C4-2B (cell line): Measurements from ENCODE around the gene B3GALT6.

Experiments
- H3K27ac ChIP-seq: fragments of 450-650 bp; 2 replicates; pipeline ENCODE4 v1.5.1; 2017
- CTCF ChIP-seq: fragments of 450-650 bp; conservative IDR thresholded peaks from 2 replicates; pipeline ENCODE4 v1.5.1; 2017; ENCODE audit warnings: mild to moderate bottlenecking
- ZFX ChIP-seq: fragments of 450-650 bp; IDR thresholded peaks from 2 replicates; pipeline ENCODE4 v1.6.1; 2017

The B3GALT6 gene

GRCh38 chr1:1198423-1199140 lies 33.5 kb upstream of the B3GALT6 start:
- TF ChIP-seq CTCF (no peak), ZFX (no peak)

DNA sequence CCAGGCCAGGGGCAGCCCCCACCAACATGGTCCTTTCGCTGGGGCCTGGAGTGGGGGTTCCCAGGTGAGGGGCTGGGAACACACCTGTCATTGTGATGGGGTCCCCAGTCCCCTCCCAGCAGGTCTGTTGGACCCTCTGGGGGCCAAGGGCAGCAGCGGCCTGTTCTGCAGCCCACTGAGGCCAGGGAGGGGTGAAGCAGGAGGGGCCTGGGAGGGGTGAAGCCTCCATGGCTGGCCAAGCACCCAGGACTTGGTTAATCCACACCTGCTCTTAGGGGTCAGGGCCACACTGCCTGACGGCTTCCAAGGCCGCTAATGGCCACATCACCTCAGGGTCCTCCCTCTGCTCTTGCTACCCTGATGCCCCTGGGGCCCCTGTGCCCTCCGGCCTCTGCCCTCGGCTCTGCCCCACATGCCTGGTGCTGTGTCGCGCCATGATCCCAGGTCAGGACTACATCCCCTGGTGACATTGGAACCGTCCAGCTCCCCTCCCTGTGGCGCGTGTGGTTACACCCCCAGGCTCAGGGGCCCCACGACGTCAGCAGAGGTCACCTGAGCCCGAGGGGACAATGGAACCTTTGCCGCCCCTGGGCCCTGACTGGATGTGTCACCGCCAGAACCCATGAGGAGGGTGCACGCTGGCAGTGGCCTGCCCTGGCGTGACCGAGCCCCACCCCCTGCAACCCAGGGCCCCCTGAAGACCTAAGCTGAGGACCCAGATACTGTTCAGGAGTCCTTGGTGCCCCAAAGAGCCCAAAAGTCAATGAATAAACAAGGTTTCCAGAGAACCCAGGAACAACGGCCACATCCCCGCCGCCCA lies 32.7 kb upstream of the B3GALT6 start:
- no peak overlapping the region for H3K27ac ChIP-seq
- no peak for TF ChIP-seq CTCF
- TF ChIP-seq ZFX: no peak

More at GRCh38 chr1:1198423-1199140, 33.5 kb upstream of the B3GALT6 start:
- H3K27ac ChIP-seq: no peak overlapping the region

- TF ChIP-seq ZFX (no peak), CTCF (no peak)
- H3K27ac ChIP-seq: no peak overlapping the region
Measured at GRCh38 chr1:1199961-1200875, 31.8 kb upstream of the B3GALT6 start.

- H3K27ac ChIP-seq: no peak overlapping the region
Measured at GRCh38 chr1:1200876-1201810, 30.9 kb upstream of the B3GALT6 start.

GRCh38 chr1:1202831-1203560 lies 29.0 kb upstream of the B3GALT6 start:
- TF ChIP-seq CTCF: no peak
- TF ChIP-seq ZFX: no peak
- H3K27ac ChIP-seq: no peak overlapping the region

More at GRCh38 chr1:1200876-1201810, 30.9 kb upstream of the B3GALT6 start:
- TF ChIP-seq CTCF: no peak
- TF ChIP-seq ZFX: no peak
